GM23338 (cell line): ENCODE results near the gene FER. TPM values are rescaled to one million over a fixed set of nuclear protein-coding genes. Genes with fewer than 3 reads are reported as not detected.

Experiments used
- ATAC-seq: fragments of 200-7000 bp; cut with Tn5 transposase; 3 replicates; pipeline ENCODE4 v1.9.1; 2020
- DNase-seq: peaks from one replicate; pipeline ENCODE4 v3.0.0-alpha.2; 2015; ENCODE audit warnings: low spot score
- H2AFZ ChIP-seq: fragments of 200-600 bp; sonication (generic); 2 replicates; pipeline ENCODE4 v1.8.0; 2016; ENCODE audit warnings: antibody characterized with exemption, mild to moderate bottlenecking, moderate library complexity
- H3F3A ChIP-seq: fragments of 200-600 bp; sonication (generic); replicated peaks from 2 replicates; pipeline ENCODE4 v1.8.0; 2017; ENCODE audit warnings: antibody characterized with exemption, mixed run types, low read depth
- H3K27ac ChIP-seq: fragments of 200-600 bp; sonication (generic); 2 replicates; pipeline ENCODE4 v1.6.1; 2016; ENCODE audit warnings: low read depth
- H3K27me3 ChIP-seq: fragments of 200-600 bp; sonication (generic); 2 replicates; pipeline ENCODE4 v1.8.0; 2016; ENCODE audit warnings: mild to moderate bottlenecking, mixed run types, moderate library complexity; ENCODE audit not compliant: insufficient read depth
- H3K36me3 ChIP-seq: fragments of 200-600 bp; sonication (generic); 2 replicates; pipeline ENCODE4 v1.8.0; 2016; ENCODE audit warnings: mild to moderate bottlenecking; ENCODE audit not compliant: insufficient read depth
- H3K4me1 ChIP-seq: fragments of 200-600 bp; sonication (generic); 2 replicates; pipeline ENCODE4 v1.8.0; 2016; ENCODE audit warnings: mild to moderate bottlenecking, moderate library complexity; ENCODE audit not compliant: insufficient read depth
- H3K4me2 ChIP-seq: fragments of 200-600 bp; sonication (generic); 2 replicates; pipeline ENCODE4 v1.7.1; 2017; ENCODE audit warnings: mixed run types
- H3K4me3 ChIP-seq: fragments of 200-600 bp; sonication (generic); 2 replicates; pipeline ENCODE4 v1.6.1; 2016; ENCODE audit warnings: mixed run types
- H3K79me2 ChIP-seq: fragments of 200-600 bp; sonication (generic); replicated peaks from 2 replicates; pipeline ENCODE4 v1.8.0; 2017; ENCODE audit warnings: mild to moderate bottlenecking; ENCODE audit not compliant: insufficient read depth
- H3K9me2 ChIP-seq: fragments of 200-600 bp; sonication (generic); 2 replicates; pipeline ENCODE4 v1.8.0; 2017; ENCODE audit not compliant: insufficient read depth
- H4K20me1 ChIP-seq: fragments of 200-600 bp; sonication (generic); replicated peaks from 2 replicates; pipeline ENCODE4 v1.8.0; 2017; ENCODE audit warnings: mild to moderate bottlenecking; ENCODE audit not compliant: insufficient read depth
- H3K27ac Mint-ChIP-seq: 2 replicates; pipeline ENCODE4 v1.8.0; 2020; ENCODE audit warnings: inconsistent platforms, mild to moderate bottlenecking, moderate library complexity, mixed read lengths
- H3K27me3 Mint-ChIP-seq: 3 replicates; pipeline ENCODE4 v1.8.0; 2022; ENCODE audit warnings: low read depth, mild to moderate bottlenecking, moderate library complexity, mixed read lengths, inconsistent platforms; ENCODE audit not compliant: insufficient read depth, poor library complexity
- H3K36me3 Mint-ChIP-seq: 3 replicates; pipeline ENCODE4 v1.8.0; 2021; ENCODE audit warnings: low read depth, mild to moderate bottlenecking, inconsistent platforms, moderate library complexity, mixed read lengths
- H3K4me1 Mint-ChIP-seq: 3 replicates; pipeline ENCODE4 v1.8.0; 2020; ENCODE audit warnings: mild to moderate bottlenecking, inconsistent platforms, mixed read lengths
- H3K4me3 Mint-ChIP-seq: 3 replicates; pipeline ENCODE4 v1.8.0; 2021; ENCODE audit warnings: moderate library complexity, mild to moderate bottlenecking, inconsistent platforms, mixed read lengths
- H3K9me3 Mint-ChIP-seq: 3 replicates; pipeline ENCODE4 v1.8.0; 2020; ENCODE audit warnings: moderate library complexity, mild to moderate bottlenecking, inconsistent platforms, mixed read lengths
- CREB1 ChIP-seq: fragments of 250-450 bp; sonication (Bioruptor Pico); IDR thresholded peaks from 2 replicates; pipeline ENCODE4 v1.5.0; 2020; ENCODE audit warnings: low read depth, mild to moderate bottlenecking, moderate library complexity
- EZH2 ChIP-seq: fragments of 200-600 bp; sonication (generic); IDR thresholded peaks from one replicate; pipeline ENCODE4 v1.8.0; 2017; ENCODE audit warnings: antibody characterized with exemption, mild to moderate bottlenecking, low read depth; ENCODE audit not compliant: unreplicated experiment
- EZH2phosphoT487 ChIP-seq: fragments of 200-600 bp; sonication (generic); IDR thresholded peaks from one replicate; pipeline ENCODE4 v1.8.1; 2018; ENCODE audit warnings: antibody characterized with exemption; ENCODE audit not compliant: unreplicated experiment
- JUNB ChIP-seq: IDR thresholded peaks from one replicate; pipeline ENCODE4 v1.6.1; 2016; ENCODE audit warnings: antibody characterized with exemption; ENCODE audit not compliant: unreplicated experiment
- NANOG ChIP-seq: IDR thresholded peaks from 2 replicates; pipeline ENCODE4 v1.6.1; 2016; ENCODE audit warnings: antibody characterized with exemption, borderline replicate concordance
- POLR2AphosphoS5 ChIP-seq: IDR thresholded peaks from 2 replicates; pipeline ENCODE4 v1.6.1; 2016; ENCODE audit warnings: antibody characterized with exemption, low read depth
- REST ChIP-seq: IDR thresholded peaks from one replicate; pipeline ENCODE4 v1.6.1; 2018; ENCODE audit warnings: antibody characterized with exemption; ENCODE audit not compliant: unreplicated experiment
- STAT1 ChIP-seq: IDR thresholded peaks from one replicate; pipeline ENCODE4 v1.6.1; 2016; ENCODE audit warnings: antibody characterized with exemption; ENCODE audit not compliant: unreplicated experiment
- ZNF114 ChIP-seq: fragments of 250-450 bp; sonication (Bioruptor Pico); IDR thresholded peaks from 2 replicates; pipeline ENCODE4 v1.5.0; 2020; ENCODE audit warnings: mild to moderate bottlenecking, moderate library complexity
- ZNF331 ChIP-seq: fragments of 250-450 bp; sonication (Bioruptor Pico); IDR thresholded peaks from 2 replicates; pipeline ENCODE4 v1.5.0; 2020; ENCODE audit warnings: low read depth, mild to moderate bottlenecking, moderate library complexity
- ZNF462 ChIP-seq: fragments of 250-450 bp; sonication (Bioruptor Pico); IDR thresholded peaks from 2 replicates; pipeline ENCODE4 v1.5.0; 2020; ENCODE audit warnings: mild to moderate bottlenecking, moderate library complexity
- polyA plus RNA-seq: library from polyadenylated mRNA; unstranded; fragments of >200 nt; fragmentation: Nextera tagmentation; extraction: Ambion mirVana; gene quantifications from 2 replicates; pipeline ENCODE4 v1.2.1, GENCODE V29; 2016
- total RNA-seq: library from RNA; depleted of rRNA; stranded (reverse); fragments of >200 nt; shearing (Covaris generic); gene quantifications from 2 replicates; pipeline ENCODE4 v1.2.3, GENCODE V29; 2014
- TF ChIP-seq, protein P1 (sequence below), 2 experiments: fragments of 200-600 bp in 1 of 2; sonication (generic) in 1 of 2; conservative IDR thresholded peaks; 2 replicates each; pipeline versions ENCODE4 v1.5.1 to v1.6.1; 2016 to 2017; ENCODE audit warnings: antibody characterized with exemption in 2 of 2, low read depth in 2 of 2, mild to moderate bottlenecking in 2 of 2, moderate library complexity in 1 of 2
- TF ChIP-seq, protein P2 (sequence below): IDR thresholded peaks from 2 replicates; pipeline ENCODE4 v1.6.1; 2016; ENCODE audit warnings: antibody characterized with exemption

The FER gene
- total and polyA plus RNA-seq, 2 experiments from 2014 or later, result 17.4 to 34.8 TPM

DNA sequence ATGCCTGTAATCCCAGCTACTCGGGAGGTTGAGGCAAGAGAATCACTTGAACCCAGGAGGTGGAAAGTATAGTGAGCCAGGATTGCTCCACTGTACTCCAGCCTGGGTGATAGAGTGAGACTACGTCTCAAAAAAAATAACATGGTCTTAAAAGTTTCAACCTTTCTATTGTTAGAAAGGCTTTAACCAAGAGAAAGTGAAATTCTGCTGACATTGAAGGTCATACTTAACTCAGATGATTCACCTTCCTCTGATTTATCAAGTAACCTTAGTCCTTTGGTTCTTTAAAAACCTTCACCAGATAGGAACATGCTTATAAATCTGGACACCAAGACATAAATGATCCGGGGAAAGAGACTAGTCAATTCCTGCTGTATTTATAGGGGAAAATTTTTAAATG is 73.3 kb downstream of the FER start:
- Mint-ChIP-seq H3K36me3 (peaks cover 7% of the 10 kb centered on the region; the same call in 2 of the 3 replicates), H3K4me3 (no peak overlapping the region), H3K4me1 (peaks cover 7% of the 10 kb centered on the region), H3K27me3 (no peaks in the 10 kb centered on the region), H3K27ac (no peak overlapping the region), H3K9me3 (peaks cover 5% of the 10 kb centered on the region; the same call in 1 of the 3 replicates)
- no peaks in the 10 kb centered on the region for H3K36me3 ChIP-seq
- no peak overlapping the region for H3K27ac ChIP-seq
- no peak overlapping the region for H3K4me2 ChIP-seq
- TF ChIP-seq, protein P1, sequence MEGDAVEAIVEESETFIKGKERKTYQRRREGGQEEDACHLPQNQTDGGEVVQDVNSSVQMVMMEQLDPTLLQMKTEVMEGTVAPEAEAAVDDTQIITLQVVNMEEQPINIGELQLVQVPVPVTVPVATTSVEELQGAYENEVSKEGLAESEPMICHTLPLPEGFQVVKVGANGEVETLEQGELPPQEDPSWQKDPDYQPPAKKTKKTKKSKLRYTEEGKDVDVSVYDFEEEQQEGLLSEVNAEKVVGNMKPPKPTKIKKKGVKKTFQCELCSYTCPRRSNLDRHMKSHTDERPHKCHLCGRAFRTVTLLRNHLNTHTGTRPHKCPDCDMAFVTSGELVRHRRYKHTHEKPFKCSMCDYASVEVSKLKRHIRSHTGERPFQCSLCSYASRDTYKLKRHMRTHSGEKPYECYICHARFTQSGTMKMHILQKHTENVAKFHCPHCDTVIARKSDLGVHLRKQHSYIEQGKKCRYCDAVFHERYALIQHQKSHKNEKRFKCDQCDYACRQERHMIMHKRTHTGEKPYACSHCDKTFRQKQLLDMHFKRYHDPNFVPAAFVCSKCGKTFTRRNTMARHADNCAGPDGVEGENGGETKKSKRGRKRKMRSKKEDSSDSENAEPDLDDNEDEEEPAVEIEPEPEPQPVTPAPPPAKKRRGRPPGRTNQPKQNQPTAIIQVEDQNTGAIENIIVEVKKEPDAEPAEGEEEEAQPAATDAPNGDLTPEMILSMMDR (conservative IDR thresholded peaks at IDR 0.05; ENCODE audit: low read depth in 2 of 2), result no peak
- TF ChIP-seq ZNF462 (CRISPR knock-in tag), result no peak
- no peak for TF ChIP-seq EZH2
- TF ChIP-seq JUNB, result no peak
- no peak for TF ChIP-seq NANOG
- TF ChIP-seq, protein P2, sequence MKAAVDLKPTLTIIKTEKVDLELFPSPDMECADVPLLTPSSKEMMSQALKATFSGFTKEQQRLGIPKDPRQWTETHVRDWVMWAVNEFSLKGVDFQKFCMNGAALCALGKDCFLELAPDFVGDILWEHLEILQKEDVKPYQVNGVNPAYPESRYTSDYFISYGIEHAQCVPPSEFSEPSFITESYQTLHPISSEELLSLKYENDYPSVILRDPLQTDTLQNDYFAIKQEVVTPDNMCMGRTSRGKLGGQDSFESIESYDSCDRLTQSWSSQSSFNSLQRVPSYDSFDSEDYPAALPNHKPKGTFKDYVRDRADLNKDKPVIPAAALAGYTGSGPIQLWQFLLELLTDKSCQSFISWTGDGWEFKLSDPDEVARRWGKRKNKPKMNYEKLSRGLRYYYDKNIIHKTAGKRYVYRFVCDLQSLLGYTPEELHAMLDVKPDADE, result no peak
- no peak for TF ChIP-seq POLR2AphosphoS5
- no peak for TF ChIP-seq REST
- TF ChIP-seq ZNF114 (CRISPR knock-in tag), result no peak
- TF ChIP-seq EZH2phosphoT487, result no peak
- TF ChIP-seq STAT1, result no peak
- TF ChIP-seq CREB1 (CRISPR knock-in tag), result no peak
- no peak for TF ChIP-seq ZNF331
- H3F3A ChIP-seq, result no peaks in the 10 kb centered on the region
- ATAC-seq (no peak), DNase-seq (no peak)
- H3K4me3 ChIP-seq, result no peak overlapping the region
- peaks cover 14% of the 10 kb centered on the region; the same call in 1 of the 2 replicates for H3K4me1 ChIP-seq
- H2AFZ ChIP-seq, result no peak overlapping the region
- no peaks in the 10 kb centered on the region for H4K20me1 ChIP-seq
- H3K9me2 ChIP-seq, result no peaks in the 10 kb centered on the region
- no peaks in the 10 kb centered on the region for H3K27me3 ChIP-seq
- H3K79me2 ChIP-seq, result no peaks in the 10 kb centered on the region
